ENCODE data around the gene TTC12.

- TF ChIP-seq ELK1 (CRISPR knock-in tag; IDR thresholded peaks at IDR 0.05) (no peak), POLR2A (conservative IDR thresholded peaks at IDR 0.05) (no peak), PYGO2 (tag; IDR thresholded peaks at IDR 0.05) (no peak), ZBTB43 (CRISPR knock-in tag; IDR thresholded peaks at IDR 0.05) (no peak), MAFF (IDR thresholded peaks at IDR 0.05; ENCODE audit: low read length) (no peak), SIRT6 (IDR thresholded peaks at IDR 0.05; ENCODE audit: low read depth, low read length) (no peak), HDAC2 (IDR thresholded peaks at IDR 0.05) (no peak), SMC3 (conservative IDR thresholded peaks at IDR 0.05; ENCODE audit: insufficient read depth, low read depth, low read length) (no peak), DPF2 (IDR thresholded peaks at IDR 0.05) (no peak), ZFP36 (IDR thresholded peaks at IDR 0.05; ENCODE audit: low read depth, low read length, partially characterized antibody) (no peak)
- TF ChIP-seq, protein P1, sequence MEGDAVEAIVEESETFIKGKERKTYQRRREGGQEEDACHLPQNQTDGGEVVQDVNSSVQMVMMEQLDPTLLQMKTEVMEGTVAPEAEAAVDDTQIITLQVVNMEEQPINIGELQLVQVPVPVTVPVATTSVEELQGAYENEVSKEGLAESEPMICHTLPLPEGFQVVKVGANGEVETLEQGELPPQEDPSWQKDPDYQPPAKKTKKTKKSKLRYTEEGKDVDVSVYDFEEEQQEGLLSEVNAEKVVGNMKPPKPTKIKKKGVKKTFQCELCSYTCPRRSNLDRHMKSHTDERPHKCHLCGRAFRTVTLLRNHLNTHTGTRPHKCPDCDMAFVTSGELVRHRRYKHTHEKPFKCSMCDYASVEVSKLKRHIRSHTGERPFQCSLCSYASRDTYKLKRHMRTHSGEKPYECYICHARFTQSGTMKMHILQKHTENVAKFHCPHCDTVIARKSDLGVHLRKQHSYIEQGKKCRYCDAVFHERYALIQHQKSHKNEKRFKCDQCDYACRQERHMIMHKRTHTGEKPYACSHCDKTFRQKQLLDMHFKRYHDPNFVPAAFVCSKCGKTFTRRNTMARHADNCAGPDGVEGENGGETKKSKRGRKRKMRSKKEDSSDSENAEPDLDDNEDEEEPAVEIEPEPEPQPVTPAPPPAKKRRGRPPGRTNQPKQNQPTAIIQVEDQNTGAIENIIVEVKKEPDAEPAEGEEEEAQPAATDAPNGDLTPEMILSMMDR (IDR thresholded peaks at IDR 0.05 in 2 of 3, conservative IDR thresholded peaks at IDR 0.05 in 1 of 3; ENCODE audit: insufficient read depth in 2 of 3, low read depth in 1 of 3, low read length in 3 of 3), result no peak
Measured at GRCh38 chr11:113329725-113330124, 15.3 kb downstream of the TTC12 start.
